Osteocyte (in vitro differentiated cells): ENCODE results near the gene MAP3K15. TPM values are rescaled to one million over a fixed set of nuclear protein-coding genes. Genes with fewer than 3 reads are reported as not detected.

Source experiments
- DNase-seq: peaks from one replicate; pipeline ENCODE4 v3.0.0; 2021; ENCODE audit warnings: mixed read lengths; ENCODE audit not compliant: unreplicated experiment; ENCODE audit errors: extremely low spot score
- H3K27ac Mint-ChIP-seq: one replicate; pipeline ENCODE4 v1.8.0; 2021; ENCODE audit warnings: mild to moderate bottlenecking, mixed read lengths; ENCODE audit not compliant: unreplicated experiment
- H3K27me3 Mint-ChIP-seq: one replicate; pipeline ENCODE4 v1.8.0; 2021; ENCODE audit warnings: mixed read lengths; ENCODE audit not compliant: unreplicated experiment
- H3K36me3 Mint-ChIP-seq: one replicate; pipeline ENCODE4 v1.8.0; 2021; ENCODE audit warnings: mixed read lengths; ENCODE audit not compliant: unreplicated experiment
- H3K4me1 Mint-ChIP-seq: one replicate; pipeline ENCODE4 v1.8.0; 2021; ENCODE audit warnings: mixed read lengths; ENCODE audit not compliant: unreplicated experiment
- H3K4me3 Mint-ChIP-seq: one replicate; pipeline ENCODE4 v1.8.0; 2021; ENCODE audit warnings: mild to moderate bottlenecking, moderate library complexity, mixed read lengths; ENCODE audit not compliant: unreplicated experiment
- H3K9me3 Mint-ChIP-seq: one replicate; pipeline ENCODE4 v1.8.0; 2021; ENCODE audit warnings: mixed read lengths; ENCODE audit not compliant: unreplicated experiment
- CTCF ChIP-seq: fragments of 200-600 bp; sonication (generic); IDR thresholded peaks from 2 replicates; pipeline ENCODE4 v1.5.0; 2021; ENCODE audit warnings: antibody characterized with exemption, mild to moderate bottlenecking, moderate library complexity
- total RNA-seq: library from RNA; stranded (reverse); gene quantifications from 2 replicates; pipeline ENCODE4 v1.2.1, GENCODE V29; 2021

MAP3K15 gene
- total RNA-seq, 1 donor from 2014 or later, result not detected

- TF ChIP-seq CTCF, result no peak
Observed at GRCh38 chrX:19552793-19553192, 37.5 kb upstream of the MAP3K15 start.

GRCh38 chrX:19549838-19550237 lies 34.5 kb upstream of the MAP3K15 start:
- Mint-ChIP-seq H3K27ac (no peak overlapping the region), H3K4me1 (no peaks in the 10 kb centered on the region), H3K36me3 (peaks cover 6% of the 10 kb centered on the region), H3K27me3 (no peaks in the 10 kb centered on the region), H3K4me3 (no peak overlapping the region), H3K9me3 (peaks cover 4% of the 10 kb centered on the region)
- no peak for TF ChIP-seq CTCF
- no peak for DNase-seq

More at GRCh38 chrX:19552793-19553192, 37.5 kb upstream of the MAP3K15 start:
- H3K4me1 Mint-ChIP-seq, result peaks cover 3% of the 10 kb centered on the region
- H3K4me3 Mint-ChIP-seq, result no peak overlapping the region
- no peaks in the 10 kb centered on the region for H3K27me3 Mint-ChIP-seq
- peaks cover 4% of the 10 kb centered on the region for H3K9me3 Mint-ChIP-seq
- H3K27ac Mint-ChIP-seq, result no peak overlapping the region
- peaks cover 3% of the 10 kb centered on the region for H3K36me3 Mint-ChIP-seq
- DNase-seq, result peak; percentile 59

- no peak overlapping the region for H3K4me3 Mint-ChIP-seq
- H3K9me3 Mint-ChIP-seq, result peaks cover 4% of the 10 kb centered on the region
- peaks cover 6% of the 10 kb centered on the region for H3K36me3 Mint-ChIP-seq
- H3K27ac Mint-ChIP-seq, result no peak overlapping the region
- DNase-seq, result no peak
- no peaks in the 10 kb centered on the region for H3K27me3 Mint-ChIP-seq
- no peak for TF ChIP-seq CTCF
- H3K4me1 Mint-ChIP-seq, result no peaks in the 10 kb centered on the region
Observed at GRCh38 chrX:19548934-19549333, 33.6 kb upstream of the MAP3K15 start.

GRCh38 chrX:19548279-19548678 lies 33.0 kb upstream of the MAP3K15 start:
- Mint-ChIP-seq H3K36me3 (peaks cover 6% of the 10 kb centered on the region), H3K27ac (no peak overlapping the region), H3K4me3 (no peak overlapping the region), H3K27me3 (no peaks in the 10 kb centered on the region), H3K9me3 (peaks cover 4% of the 10 kb centered on the region), H3K4me1 (no peaks in the 10 kb centered on the region)
- DNase-seq, result no peak
- no peak for TF ChIP-seq CTCF

- no peaks in the 10 kb centered on the region for H3K27me3 Mint-ChIP-seq
- H3K9me3 Mint-ChIP-seq, result no peaks in the 10 kb centered on the region
- peak; percentile 8 for DNase-seq
- no peaks in the 10 kb centered on the region for H3K4me1 Mint-ChIP-seq
- no peak overlapping the region for H3K4me3 Mint-ChIP-seq
- TF ChIP-seq CTCF, result no peak
- H3K36me3 Mint-ChIP-seq, result peaks cover 11% of the 10 kb centered on the region
- H3K27ac Mint-ChIP-seq, result no peak overlapping the region
Observed at GRCh38 chrX:19545651-19546050, 30.3 kb upstream of the MAP3K15 start.
